Brain microvascular endothelial cell (primary cell): ENCODE data around the gene CREBRF.

Experiments used
- DNase-seq: peaks from one replicate; pipeline ENCODE4 v3.0.0-alpha.2; 2020
- H3K27ac ChIP-seq: fragments of 250-450 bp; sonication (Bioruptor Pico); 2 replicates; pipeline ENCODE4 v1.5.1; 2020; ENCODE audit warnings: mild to moderate bottlenecking, moderate library complexity
- H3K27me3 ChIP-seq: fragments of 250-450 bp; sonication (Bioruptor Pico); replicated peaks from 2 replicates; pipeline ENCODE4 v1.5.1; 2020; ENCODE audit warnings: mild to moderate bottlenecking
- H3K36me3 ChIP-seq: fragments of 250-450 bp; sonication (Bioruptor Pico); replicated peaks from 2 replicates; pipeline ENCODE4 v1.5.1; 2020; ENCODE audit warnings: mild to moderate bottlenecking
- H3K4me3 ChIP-seq: 2 replicates; pipeline ENCODE4 v1.5.1; 2011; ENCODE audit warnings: low read depth, mild to moderate bottlenecking, control low read depth, low read length, moderate library complexity
- in situ Hi-C: cut with HindIII; loops from 2 replicates; pipeline ENCODE4 v1.10.0; 2017; ENCODE audit warnings: low sequenced_read_pairs, low pct_ligation_motif_present
- TF ChIP-seq, protein P1 (sequence below): IDR thresholded peaks from 2 replicates; pipeline ENCODE4 v1.5.1; 2011; ENCODE audit warnings: low read depth, mild to moderate bottlenecking, moderate library complexity, low read length, control low read depth, inconsistent platforms; ENCODE audit errors: missing control alignments

The CREBRF gene

DNA sequence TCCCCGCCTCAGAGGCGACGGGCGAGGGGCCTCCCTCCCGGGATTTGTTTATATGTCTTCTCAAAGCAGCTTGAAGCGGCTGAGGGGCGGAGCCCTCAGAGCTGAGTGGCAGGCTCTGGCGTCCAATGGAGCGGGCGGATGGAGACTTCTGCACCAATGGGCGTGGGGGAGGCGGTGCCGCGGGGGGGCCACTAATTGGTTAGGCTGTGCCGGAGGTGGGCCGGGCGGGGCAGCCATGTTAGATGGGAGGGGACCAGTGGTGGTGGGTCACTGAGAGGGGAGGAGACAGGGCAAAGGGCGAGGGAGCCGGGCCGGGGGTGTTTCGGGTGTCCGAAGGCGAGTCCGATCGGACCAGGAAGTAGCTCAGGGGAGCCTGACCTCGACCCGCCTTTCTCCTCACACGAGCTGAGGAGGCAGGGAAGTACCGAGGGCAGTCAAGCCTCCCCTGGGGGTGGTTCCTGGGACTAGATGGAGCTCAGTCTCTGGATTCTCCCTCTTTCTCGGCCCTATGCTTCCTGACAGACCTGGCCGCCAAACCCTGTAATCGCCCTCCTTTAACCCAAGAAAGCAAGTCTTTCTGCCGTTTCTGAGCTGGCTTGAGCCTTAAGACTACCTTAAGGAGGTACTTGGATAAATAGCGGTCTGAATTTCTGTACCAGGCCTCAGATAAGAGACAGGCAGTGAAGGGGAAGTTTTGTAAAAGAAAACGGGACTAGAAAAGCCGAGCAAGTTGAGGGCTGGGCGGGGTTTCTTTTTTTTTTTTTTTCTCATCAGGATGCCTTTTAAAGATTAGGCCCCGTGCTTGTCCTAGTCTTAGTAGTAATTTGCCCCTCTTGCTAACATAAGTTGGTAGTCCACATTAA, 1.1 kb downstream of the CREBRF start:
- H3K27ac ChIP-seq = peak overlapping the region; percentile 87
- no peaks in the 10 kb centered on the region for H3K36me3 ChIP-seq
- TF ChIP-seq, protein P1, sequence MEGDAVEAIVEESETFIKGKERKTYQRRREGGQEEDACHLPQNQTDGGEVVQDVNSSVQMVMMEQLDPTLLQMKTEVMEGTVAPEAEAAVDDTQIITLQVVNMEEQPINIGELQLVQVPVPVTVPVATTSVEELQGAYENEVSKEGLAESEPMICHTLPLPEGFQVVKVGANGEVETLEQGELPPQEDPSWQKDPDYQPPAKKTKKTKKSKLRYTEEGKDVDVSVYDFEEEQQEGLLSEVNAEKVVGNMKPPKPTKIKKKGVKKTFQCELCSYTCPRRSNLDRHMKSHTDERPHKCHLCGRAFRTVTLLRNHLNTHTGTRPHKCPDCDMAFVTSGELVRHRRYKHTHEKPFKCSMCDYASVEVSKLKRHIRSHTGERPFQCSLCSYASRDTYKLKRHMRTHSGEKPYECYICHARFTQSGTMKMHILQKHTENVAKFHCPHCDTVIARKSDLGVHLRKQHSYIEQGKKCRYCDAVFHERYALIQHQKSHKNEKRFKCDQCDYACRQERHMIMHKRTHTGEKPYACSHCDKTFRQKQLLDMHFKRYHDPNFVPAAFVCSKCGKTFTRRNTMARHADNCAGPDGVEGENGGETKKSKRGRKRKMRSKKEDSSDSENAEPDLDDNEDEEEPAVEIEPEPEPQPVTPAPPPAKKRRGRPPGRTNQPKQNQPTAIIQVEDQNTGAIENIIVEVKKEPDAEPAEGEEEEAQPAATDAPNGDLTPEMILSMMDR = peak; percentile 50
- DNase-seq = peak; percentile 99
- no peaks in the 10 kb centered on the region for H3K27me3 ChIP-seq
- peak overlapping the region; percentile 78 for H3K4me3 ChIP-seq
- in situ Hi-C loops = no loop called here

DNA sequence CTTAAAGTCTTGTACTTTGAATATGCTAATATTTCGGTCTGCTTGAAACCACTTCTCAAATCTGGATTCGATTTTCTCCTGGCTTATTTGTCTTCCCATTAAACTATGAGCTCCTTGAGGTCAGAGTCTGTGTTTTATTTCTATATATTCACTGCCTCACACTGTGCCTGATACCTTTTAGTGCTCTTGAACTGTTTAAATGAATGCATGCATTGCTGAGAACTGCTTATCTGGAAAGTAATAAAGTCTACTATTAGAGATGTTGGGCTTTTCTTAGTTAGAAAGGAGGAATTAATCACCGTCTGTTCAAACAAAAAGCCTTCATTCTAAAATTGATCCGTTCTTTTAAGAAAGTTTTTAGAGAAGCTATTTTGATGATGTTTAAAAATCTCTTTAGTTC, 6.0 kb downstream of the CREBRF start:
- no peak overlapping the region for H3K27ac ChIP-seq
- no peak for DNase-seq
- TF ChIP-seq, protein P1 = no peak
- H3K4me3 ChIP-seq = no peak overlapping the region
- in situ Hi-C loops = no loop called here
- H3K27me3 ChIP-seq = no peaks in the 10 kb centered on the region
- no peaks in the 10 kb centered on the region for H3K36me3 ChIP-seq

DNA sequence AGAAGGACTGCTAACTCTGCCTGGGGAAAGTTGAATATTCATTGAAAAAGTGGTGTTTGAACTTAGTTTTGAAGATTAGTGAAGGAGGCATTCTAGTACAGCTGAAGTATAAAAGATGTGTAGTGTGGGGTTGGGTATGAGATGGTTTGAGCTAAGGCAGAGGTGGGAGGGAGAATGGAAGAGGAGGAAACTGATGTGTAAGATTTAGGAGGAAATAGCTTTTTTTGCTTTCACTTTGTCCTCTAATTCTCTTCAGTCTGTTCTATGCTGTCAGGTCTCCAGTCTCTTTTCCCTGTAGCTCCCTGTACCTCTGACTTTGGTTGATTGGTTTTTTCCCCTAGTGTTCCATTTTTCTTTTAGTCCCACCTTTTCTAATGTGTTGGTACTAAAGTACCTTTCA, 9.0 kb downstream of the CREBRF start:
- Histone ChIP-seq H3K36me3 (no peaks in the 10 kb centered on the region), H3K27ac (no peak overlapping the region), H3K27me3 (no peaks in the 10 kb centered on the region), H3K4me3 (no peak overlapping the region)
- TF ChIP-seq, protein P1 = no peak
- no peak for DNase-seq
- in situ Hi-C loops = no loop called here

DNA sequence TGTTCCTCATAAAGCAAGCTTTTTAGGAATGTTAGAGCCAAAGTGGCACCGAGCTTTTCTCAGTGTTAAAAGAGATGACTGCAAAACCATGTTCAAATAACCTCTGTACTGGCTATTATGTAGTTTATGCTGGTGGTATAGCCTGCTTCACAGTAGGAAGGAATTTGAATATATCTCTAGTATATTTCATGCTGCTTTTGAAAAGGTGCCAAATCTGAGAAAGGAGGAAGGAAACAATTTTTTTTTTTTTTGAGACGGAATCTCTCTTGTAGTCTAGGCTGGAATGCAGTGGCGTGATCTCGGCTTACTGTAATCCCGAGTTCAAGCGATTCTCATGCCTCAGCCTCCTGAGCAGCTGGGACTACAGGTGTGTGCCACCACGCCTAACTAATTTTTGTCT, 13.5 kb downstream of the CREBRF start:
- H3K36me3 ChIP-seq = no peaks in the 10 kb centered on the region
- no peak overlapping the region for H3K27ac ChIP-seq

DNA sequence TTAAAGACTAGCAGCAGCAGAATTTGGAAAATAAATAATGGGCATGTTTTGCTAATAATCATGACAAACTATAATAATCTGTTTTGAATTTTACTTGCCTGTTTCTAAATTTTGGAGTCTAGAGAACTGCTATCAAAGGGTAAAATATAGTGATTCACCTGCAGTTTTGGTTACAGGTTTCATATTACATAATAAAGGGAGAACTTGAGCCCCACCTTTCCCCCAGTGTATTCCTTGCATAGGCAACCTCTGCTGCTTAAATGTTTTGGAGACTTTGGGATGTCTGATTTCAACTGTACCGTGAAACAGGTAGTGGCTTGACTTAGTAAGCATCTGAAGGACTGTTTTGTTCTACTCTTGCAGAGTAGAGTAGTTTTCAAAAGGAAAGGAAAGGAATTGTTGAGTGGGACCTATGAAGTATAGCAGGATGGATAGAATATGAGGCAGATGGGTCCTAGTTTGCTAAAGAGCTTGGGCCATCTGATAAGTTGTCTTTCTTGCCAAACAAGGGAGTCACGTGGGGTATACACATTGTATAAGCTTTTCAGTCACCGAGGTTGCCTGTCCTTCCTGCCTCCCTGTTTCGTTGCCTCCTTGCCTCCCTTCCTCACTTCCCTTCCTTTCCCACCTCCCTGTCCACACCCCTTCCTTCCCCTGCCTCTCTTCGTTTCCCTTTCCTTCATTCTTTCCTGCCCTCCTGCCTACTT, 19.1 kb downstream of the CREBRF start:
- no peak overlapping the region for H3K27ac ChIP-seq
- TF ChIP-seq, protein P1 = no peak
- no peaks in the 10 kb centered on the region for H3K36me3 ChIP-seq
- no peaks in the 10 kb centered on the region for H3K27me3 ChIP-seq
- in situ Hi-C loops = no loop called here
- no peak overlapping the region for H3K4me3 ChIP-seq
- no peak for DNase-seq

More for the DNA sequence above, 13.5 kb downstream of the CREBRF start:
- H3K4me3 ChIP-seq = no peak overlapping the region
- H3K27me3 ChIP-seq = no peaks in the 10 kb centered on the region
- DNase-seq = no peak
- TF ChIP-seq, protein P1 = no peak
- in situ Hi-C loops = no loop called here
